Measurements from ENCODE around the gene CLEC16A.
"Not testable (repeated sequence)": the region's sequence is repeated elsewhere in the genome, so short reads cannot be mapped to it uniquely, and the experiment has no call there.

The CLEC16A gene

GRCh38 chr16:10939649-10940234, 4.6 kb upstream of the CLEC16A start:
- DNase-seq (ENCODE audit: low spot score) = no peak

GRCh38 chr16:10940501-10941079, 3.8 kb upstream of the CLEC16A start:
- no peak for DNase-seq (ENCODE audit: low spot score)

- DNase-seq (ENCODE audit: low spot score) = no peak
These were observed 3.0 kb upstream of the CLEC16A start for GRCh38 chr16:10941127-10941933.

GRCh38 chr16:10941935-10942351, 2.4 kb upstream of the CLEC16A start:
- DNase-seq (ENCODE audit: low spot score) = not testable (repeated sequence)

GRCh38 chr16:10942352-10943063, 1.9 kb upstream of the CLEC16A start, which contains the start of gene DEXI:
TSS of gene DEXI (minus strand) at chr16:10942468. CDS start at chr16:10942005, 463 bp downstream.
- DNase-seq (ENCODE audit: low spot score) = peak; percentile 100

GRCh38 chr16:10943064-10943353, 1.4 kb upstream of the CLEC16A start:
- DNase-seq (ENCODE audit: low spot score) = no peak

GRCh38 chr16:10945065-10945787, 862 bp downstream of the CLEC16A start:
- no peak for DNase-seq (ENCODE audit: low spot score)

GRCh38 chr16:10946308-10946707, 1.9 kb downstream of the CLEC16A start:
- DNase-seq (ENCODE audit: low spot score) = peak; percentile 46

- no peak for DNase-seq (ENCODE audit: low spot score)
These were observed 2.9 kb downstream of the CLEC16A start for GRCh38 chr16:10947211-10947787.

- DNase-seq (ENCODE audit: low spot score) = no peak
These were observed 5.1 kb downstream of the CLEC16A start for GRCh38 chr16:10949424-10949970.

- no peak for DNase-seq (ENCODE audit: low spot score)
These were observed 6.0 kb downstream of the CLEC16A start for GRCh38 chr16:10950393-10950792.

- no peak for DNase-seq (ENCODE audit: low spot score)
These were observed 6.7 kb downstream of the CLEC16A start for GRCh38 chr16:10951026-10951425.

GRCh38 chr16:10954903-10955302, 10.5 kb downstream of the CLEC16A start:
- DNase-seq (ENCODE audit: low spot score) = no peak

GRCh38 chr16:10957771-10958482, 13.6 kb downstream of the CLEC16A start:
- DNase-seq (ENCODE audit: low spot score) = no peak

GRCh38 chr16:10959161-10959560, 14.8 kb downstream of the CLEC16A start:
- DNase-seq (ENCODE audit: low spot score) = no peak

- DNase-seq (ENCODE audit: low spot score) = peak; percentile 89
These were observed 16.9 kb downstream of the CLEC16A start for GRCh38 chr16:10961231-10961630.

GRCh38 chr16:10964039-10964890, 19.9 kb downstream of the CLEC16A start:
- peak; percentile 90 for DNase-seq (ENCODE audit: low spot score)

GRCh38 chr16:10964891-10965326, 20.5 kb downstream of the CLEC16A start:
- DNase-seq (ENCODE audit: low spot score) = no peak

- no peak for DNase-seq (ENCODE audit: low spot score)
These were observed 21.2 kb downstream of the CLEC16A start for GRCh38 chr16:10965440-10966061.
